HG03460 (cell line): ENCODE measurements around the gene C1orf122.
"Not testable (repeated sequence)": the region's sequence is repeated elsewhere in the genome, so short reads cannot be mapped to it uniquely, and the experiment has no call there.

Experiments used
- ATAC-seq: cut with Tn5 transposase; IDR thresholded peaks from one replicate; pipeline ENCODE4 v1.9.1; 2021; ENCODE audit not compliant: unreplicated experiment

The C1orf122 gene

DNA sequence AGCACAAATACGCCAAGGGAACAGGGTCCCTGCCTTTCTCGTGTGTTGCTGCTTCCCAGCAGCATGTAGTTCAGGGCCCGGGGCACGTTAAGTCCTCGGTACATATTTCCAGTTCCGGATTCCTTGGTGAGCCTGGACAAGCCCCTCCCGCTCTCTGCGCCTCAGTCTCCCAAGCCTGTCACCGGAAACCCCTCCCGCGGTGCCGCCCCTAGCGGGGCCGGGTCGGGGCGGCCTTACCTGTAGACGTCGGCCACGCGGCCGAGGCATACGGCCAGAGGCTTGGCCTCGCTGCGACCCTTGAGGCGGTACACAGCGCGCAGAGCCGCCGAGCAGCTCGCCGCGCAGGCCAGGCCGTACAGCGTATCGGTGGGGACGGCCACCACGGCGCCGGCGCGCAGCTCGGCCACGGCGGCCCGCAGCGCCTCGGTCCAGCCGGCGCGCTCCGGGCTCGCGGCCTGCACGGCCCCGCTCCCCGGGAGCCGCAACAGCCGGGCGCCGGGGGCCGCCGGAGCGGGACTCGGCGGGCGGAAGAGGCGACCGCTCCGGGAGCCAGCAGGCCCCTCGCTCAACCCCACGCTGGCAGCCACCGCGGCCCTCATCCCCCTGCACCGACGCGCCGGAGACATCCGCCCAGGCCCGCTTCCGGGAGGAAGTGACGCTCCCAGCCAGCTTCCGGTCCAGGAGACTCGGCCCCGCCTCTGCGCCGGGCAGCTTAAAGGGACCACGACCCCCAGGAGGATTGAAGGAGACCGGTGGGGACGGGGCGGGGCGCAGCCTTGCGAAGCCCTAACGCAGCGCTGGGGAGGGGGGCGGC lies at the start of gene C1orf122, which contains the start of gene YRDC:
C1orf122 (plus strand) TSS at position 236 of the 814 bp plus-strand sequence. CDS start 615 bp downstream, outside the sequence.
YRDC (minus strand) TSS at position 654 of the 814 bp plus-strand sequence; CDS start at position 626, 28 bp downstream.
- peak; percentile 85 for ATAC-seq

DNA sequence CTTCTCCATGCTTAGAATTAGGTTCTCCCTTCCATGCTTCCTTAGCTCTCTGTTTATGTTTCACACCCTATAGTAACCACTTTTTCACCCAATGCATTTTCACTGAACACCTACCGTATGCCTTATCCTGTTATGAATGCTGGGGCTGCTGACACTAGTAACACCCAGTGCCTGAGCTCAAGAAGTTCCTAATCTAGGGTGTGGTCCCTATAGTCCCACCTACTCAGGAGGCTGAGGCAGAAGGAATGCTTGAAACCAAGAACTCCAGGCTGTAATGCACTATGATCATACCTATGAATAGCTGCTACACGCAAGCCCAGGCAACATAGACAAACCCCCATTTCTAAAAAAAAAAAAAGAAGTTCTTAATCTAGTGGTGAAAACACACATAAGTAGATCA lies 48.1 kb upstream of the C1orf122 start:
- ATAC-seq: no peak

DNA sequence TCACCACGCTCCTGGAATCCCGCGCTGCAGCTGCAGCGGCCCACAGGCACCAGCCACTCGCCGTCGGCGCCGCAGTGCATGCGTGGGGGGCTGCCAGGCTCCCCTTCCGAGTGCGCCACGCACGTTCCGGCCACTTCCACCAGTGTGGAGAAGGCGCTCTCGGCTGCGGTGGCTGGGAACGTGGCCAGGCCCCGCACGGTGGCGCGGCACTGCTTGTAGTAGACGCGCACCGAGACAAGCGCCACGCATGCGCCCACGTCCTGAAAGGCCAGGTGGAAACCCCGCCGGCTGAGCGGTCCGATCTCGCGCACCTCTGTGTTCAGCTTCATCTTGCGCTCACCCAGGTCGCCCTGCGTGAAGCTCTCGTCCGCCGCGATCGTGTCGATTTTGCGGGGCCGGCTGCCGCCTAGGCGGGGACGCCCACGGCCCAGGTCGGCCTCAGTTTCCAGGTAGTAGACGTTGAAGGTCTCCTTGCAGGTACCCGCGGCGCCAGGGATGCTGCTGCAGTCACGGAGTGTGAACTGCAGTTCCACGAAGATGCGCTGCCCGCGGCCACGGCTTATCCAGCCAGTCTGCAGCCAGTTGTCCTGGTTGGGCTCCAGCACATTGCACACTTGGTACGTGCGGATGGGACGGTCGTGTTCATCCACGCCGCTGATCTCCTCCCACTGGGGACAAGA lies 46.0 kb upstream of the C1orf122 start:
- no peak for ATAC-seq

DNA sequence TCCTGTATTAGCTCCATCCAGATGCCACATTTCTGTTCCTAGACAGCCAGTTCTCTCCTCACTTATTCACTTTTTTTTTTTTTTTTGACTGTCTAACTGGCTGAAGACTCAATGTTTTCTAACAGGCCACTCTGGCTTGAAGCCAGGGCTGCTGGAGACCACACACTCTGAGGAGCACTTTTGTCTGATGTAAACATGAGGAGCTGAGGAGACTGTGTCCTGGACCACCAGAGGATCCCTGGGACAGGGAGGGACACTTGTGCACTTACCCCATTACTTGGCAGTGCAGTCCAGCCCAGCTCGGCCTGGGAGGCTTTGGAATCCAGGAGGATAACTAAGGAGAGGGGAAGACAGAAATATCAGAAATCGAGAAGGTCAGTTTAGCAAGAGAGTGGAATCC lies 45.1 kb upstream of the C1orf122 start:
- ATAC-seq: no peak

DNA sequence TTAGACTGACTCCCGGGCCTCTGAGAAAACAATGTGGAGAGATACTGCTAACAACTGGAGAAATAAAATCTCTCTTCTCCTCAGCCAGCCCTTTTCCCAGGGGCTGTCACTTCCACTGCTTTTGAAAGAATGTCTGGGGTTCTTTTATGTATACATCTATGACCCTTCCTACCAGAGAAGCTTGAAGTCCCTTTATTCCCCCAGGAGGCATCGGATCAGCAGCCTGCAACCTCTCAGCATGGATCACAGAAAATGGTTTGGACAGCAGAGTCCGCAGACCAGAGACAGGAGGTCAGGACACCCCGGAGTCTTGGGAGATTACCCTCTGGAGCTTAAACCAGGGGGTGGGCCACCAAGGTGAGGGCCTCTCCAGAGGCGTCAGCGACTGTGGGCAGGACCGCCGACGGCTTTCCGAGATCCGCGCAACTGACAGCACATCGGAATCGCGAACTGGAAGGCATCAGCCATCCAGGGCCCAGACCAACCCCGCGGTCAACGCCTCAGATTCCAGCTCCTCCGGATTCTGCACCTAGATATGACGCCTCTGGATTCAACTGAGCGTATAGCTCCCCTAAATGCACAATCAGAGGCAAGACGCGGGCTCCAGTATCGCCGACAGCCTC lies 43.7 kb upstream of the C1orf122 start:
- ATAC-seq: no peak

DNA sequence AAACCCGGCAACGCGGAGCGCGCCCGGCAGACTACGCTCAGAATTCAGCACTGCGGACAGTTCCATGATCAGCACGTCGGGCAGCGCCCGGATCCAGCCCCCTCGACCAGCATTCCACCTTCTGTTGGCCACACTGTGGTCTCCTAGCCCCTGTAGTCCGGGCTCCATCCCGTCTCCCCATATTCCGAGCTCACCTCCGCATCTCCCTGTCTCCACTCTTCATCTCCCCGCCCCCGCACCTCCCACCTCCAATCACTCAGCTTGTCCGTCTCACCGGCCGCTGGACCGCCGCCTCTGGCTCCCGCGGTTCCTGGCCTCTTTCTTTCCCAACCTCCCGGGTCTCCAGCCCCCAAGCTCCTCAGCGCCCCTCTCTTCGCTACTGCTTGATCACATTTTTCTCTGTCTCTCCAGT lies 43.2 kb upstream of the C1orf122 start:
- no peak for ATAC-seq

DNA sequence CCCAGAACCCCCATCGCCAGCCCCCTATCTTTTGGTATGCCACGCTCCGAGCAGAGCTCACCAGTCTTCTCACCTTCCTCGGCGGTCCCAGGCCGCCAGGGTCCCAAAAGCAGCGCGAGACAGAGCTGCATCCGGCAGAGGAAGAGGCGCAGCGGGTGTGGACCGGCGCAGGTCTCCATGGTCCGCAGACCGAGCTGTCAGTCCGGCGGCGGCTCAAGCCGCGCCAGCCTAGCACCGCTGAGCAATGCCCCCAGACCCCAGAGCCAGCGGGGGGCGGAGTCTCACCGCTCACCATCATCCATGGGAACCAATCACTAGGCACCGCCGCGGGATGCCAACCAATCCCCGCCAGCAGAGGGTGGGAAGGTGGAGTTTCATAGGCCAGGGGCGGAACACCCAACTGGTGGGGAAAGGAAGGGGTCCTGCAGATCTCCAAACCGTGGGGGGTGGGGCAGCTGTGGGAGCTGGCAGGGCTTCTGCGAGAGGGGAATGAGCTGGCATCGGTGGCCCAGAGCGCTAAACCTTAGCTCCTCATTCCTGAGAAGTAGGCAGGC lies 42.6 kb upstream of the C1orf122 start, which contains the start of gene EPHA10:
EPHA10 (minus strand) TSS at position 233 of the 554 bp plus-strand sequence; CDS start at position 179, 54 bp downstream.
- ATAC-seq: no peak

DNA sequence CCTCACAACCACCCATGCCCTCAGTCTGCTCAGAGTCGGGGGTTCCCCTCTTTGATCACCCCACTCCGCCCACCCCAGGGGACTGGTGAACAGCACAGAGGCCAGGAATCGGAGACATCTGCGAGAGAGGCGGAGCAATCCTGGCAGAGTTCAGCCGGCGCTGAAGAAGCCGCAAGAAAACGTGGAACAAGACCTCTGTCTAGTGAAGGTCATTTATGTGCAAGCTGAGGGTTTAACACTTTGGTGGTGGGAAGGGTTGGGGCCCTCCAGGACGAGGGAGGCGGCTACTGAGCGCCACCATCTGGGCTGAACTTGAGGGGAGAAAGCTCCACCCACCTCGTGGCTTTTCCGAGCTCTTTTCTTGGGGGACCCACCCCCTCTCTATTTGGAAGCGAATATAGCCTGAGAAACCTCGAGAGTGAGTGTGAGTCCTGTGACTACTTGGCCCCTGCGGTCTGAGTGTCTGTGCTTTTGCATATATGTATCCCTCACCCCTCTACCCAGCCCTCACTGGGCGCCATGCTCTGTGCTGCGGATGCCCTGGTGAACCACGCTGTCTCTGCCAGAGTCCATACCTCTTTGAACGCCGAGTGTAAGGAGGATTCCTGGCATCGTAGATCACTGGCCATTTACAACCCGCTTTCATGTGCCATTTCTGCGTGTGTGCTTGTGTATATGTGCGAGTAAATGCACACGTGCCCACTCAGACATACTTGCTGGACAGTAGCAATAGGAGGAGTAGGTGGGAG lies 41.5 kb upstream of the C1orf122 start:
- no peak for ATAC-seq

DNA sequence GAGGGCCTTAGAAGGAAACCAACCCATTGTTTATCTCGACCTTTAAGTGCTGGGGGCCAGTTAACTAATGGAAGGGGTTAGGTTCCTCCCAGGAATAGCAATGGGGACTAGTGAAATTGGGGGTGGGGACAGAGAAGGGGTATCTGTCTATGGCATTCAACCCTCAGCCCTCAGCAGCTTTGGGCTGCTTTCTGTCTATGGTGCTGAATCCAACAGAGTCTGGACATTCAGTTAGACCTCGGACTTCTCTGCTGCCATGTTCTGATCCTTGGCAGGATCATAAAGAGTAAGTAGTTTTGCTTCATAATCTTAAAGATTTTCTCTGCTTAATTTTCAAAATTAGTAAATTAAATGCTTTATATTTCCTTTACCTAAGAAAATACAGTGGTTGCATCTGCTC lies 40.1 kb upstream of the C1orf122 start:
- ATAC-seq: no peak

DNA sequence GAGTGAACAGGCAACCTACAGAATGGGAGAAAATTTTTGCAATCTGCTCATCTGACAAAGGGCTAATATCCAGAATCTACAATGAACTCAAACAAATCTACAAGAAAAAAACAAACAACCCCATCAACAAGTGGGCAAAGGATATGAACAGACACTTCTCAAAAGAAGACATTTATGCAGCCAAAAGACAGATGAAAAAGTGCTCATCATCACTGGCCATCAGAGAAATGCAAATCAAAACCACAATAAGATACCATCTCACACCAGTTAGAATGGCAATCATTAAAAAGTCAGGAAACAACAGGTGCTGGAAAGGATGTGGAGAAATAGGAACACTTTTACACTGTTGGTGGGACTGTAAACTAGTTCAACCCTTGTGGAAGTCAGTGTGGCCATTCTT lies 36.1 kb upstream of the C1orf122 start:
- ATAC-seq: not testable (repeated sequence)

DNA sequence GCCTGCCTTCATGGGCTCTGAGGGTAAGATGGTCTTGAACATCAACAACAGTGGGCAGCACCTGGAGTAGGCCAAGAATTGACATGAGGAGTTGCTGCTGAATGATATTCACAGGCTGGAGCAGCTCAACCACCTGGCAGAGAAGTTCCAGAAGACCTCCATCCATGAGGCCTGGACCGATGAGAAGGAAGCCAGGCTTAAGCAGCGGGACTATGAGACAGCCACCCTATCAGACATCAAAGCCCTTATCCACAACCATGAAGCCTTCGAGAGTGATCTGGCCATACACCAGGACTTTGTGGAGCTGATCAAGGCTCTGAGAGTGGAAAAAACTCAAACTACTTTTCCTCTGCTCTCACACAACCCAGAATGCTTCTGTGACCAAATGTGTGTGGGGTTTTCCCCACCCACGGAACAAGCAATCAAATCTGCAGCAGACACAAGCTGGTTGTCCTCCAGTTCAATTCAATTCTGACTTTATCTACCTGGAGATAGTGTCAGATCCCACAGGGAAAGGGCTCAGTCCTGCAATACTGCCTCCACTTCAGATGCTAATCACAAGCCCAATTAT lies 30.6 kb upstream of the C1orf122 start:
- no peak for ATAC-seq

DNA sequence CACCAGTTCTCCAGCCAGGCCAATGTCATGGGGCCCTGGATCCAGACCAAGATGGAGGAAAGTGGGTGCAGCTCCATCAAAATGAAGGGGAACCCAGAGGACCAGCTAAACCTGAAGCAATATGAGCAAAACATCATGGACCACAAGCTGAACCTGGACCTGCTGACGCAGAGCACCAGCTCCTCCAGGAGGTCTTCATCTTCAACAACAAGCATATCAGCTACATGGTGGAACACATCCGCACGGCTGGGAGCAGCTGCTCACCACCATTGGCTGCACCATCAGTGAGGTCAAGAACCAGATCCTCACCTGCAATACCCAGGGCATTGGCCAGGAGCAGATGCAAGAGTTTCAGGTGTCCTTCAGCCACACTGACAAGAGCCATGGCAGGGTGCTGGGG lies 28.9 kb upstream of the C1orf122 start:
- no peak for ATAC-seq

DNA sequence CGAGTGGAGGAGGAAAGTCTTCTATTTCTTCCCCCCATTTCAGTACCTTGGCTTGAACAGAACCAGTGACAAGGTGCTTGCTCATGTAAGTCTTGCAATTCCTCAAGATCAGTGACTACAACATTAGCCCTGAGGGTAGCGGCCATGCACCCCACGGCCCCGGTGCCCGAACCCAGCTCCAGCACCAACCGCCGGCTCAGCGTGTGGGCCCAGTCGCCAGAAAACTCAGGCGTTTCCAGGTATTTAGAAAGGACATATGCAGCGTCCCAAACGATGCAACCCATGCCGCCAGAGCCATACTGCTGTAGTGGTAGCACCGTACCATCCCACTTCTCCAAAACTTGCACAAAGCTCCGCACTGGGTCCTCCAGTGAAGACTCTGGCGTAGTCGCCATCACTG lies 25.1 kb upstream of the C1orf122 start:
- no peak for ATAC-seq

DNA sequence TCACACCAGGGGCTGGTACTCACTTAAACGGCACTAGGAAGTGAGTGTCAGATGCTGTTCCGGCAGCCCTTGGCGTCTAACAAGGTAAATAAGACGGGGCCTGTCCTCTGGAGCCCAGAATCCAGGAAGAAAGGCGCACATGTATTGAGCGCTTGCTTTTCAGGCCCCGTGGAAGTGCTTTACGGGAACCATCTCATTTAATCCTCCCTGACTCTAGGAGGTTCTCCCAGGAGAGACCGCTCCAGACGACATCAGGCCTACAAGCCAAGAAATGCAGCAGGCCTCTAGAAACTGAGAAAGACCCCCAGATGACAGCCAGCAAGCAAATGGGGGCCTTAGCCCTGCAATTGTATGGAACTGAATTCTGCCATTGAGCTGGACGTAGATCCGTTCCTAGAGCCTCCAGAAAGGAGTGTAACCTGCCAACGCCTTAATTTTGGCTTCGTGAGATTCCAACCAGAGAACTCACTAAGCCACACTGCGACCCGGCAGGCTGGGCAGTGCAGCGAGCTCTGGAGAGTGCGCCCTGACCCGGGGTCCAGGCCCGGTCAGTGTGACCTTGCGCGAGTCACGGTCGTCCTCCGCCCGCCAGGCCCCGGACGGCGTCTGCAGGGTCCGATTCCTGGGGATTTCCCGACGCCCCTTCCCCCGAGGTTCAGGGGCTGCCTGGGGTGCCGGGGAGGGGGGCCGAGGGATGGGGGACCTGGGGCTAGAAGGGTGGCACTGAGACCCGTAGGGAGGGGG lies 14.5 kb upstream of the C1orf122 start:
- ATAC-seq: no peak

DNA sequence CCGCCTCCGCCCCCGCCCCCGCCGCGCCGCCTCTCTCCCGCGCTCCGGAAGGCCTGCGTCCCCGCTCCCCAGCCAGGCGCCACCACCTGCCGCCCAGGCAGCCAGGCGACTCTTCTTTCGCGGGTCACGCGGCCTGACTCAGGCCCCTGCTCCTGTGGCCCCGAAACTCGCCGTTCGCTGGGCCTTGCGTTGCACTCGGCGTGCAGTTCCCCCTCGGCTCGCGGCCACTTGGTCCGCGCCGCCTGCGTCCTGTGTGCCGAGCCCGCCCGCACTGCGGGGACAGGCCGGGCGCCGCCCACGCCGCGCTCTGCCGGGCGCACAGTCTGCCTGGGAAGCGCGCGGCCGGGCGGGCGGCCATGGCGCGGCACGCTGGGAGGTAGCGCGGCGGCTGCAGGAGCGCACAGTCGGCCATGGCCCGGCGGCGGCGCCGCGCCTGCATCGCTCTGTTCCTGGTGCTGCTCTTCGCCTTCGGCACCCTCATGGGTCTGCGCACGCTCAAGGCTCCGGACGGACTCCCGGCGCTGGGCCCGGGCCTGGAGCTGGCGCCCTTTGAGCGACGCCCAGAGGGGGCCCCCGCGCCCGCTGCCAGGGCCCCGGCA lies 13.7 kb upstream of the C1orf122 start, which contains the start of gene MANEAL:
MANEAL (plus strand) TSS at position 75 of the 599 bp plus-strand sequence; CDS start at position 411, 336 bp downstream.
- ATAC-seq: no peak

DNA sequence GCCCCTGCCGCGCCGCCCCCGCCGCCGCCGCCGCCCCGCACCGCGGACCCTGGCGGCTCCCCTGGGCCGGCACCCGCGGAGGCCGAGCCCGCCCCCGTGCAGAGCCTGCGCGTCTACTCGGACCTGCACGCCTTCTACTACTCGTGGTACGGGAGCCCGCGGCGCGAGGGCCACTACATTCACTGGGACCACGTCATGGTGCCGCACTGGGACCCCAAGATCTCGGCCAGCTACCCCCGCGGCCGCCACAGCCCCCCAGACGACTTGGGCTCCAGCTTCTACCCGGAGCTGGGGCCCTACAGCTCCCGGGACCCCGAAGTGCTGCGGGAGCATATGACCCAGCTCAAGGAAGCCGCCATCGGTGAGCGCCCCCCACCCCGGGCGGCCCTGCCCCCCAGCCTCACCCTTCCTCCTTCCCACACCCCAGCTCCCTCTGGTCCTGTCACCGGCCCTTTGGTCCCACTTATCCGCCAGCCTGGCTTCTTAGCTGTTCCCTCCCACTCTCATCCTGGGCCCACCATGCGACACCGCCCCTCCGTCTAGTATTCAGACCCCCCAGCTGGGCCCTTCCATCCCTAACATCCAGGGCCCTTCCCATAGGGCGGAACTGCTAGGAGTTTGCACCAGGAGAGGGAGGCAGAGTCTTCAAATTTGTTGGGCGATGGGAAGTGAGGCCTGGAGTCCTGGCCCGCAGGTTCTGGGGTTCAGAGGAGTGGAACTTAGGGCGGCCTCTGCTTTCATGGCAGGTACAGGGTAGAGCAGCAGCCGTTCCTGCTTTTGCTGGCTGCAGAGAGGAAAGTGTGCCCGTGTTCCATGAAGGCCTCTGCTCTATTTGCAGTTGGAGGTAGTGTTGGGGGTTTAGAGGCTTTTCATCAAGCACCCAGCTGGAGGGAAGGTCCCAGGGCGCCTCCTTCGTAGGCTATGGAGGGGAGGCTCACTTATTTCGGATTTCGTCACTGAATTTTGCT lies 12.9 kb upstream of the C1orf122 start:
- no peak for ATAC-seq

DNA sequence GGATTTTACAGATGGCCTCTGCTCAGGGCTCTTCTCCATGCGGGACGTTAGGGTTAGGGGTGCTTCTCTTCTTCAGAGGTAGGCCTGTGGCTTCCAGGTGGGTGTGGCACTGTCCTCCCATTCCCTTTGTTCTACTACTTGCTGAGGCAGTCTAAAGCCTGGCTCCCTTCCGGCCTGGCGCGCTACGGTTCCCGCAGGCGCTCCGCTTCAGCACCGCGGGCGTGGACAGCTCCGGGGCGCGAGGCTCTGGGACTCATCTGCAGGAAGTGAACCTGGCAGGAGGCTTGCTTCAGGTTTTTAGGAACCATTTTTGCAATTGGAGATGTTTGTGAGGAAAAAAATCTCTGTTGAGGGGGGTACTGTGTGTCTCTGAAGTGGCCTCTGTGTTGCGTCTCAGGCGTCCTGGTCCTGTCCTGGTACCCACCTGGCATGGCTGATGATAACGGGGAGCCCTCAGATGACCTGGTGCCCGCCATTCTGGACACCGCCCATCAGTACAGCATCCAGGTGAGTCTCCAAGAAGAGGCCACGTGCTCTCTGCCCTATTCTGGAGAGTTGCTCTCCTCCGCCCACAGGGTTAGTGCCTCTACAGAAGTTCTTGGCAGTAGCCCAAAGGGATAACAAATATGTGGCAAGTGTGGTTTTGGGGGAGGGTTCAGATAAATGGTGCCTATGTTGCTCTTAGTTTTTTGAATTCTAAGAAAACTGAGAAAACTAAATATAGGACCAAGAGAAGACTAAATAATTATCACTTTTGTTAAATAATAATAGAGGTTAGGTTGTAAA lies 12.1 kb upstream of the C1orf122 start:
- ATAC-seq: no peak
